A673 (cell line): ENCODE measurements around the gene SPI1. TPM values are rescaled to one million over a fixed set of nuclear protein-coding genes. Genes with fewer than 3 reads are reported as not detected.

Experiments used
- BruUV-seq: library from RNA; stranded (reverse); fragments of 400-500 nt; replicated peaks from 2 replicates; lab custom pipeline; 2021; lab: Mats Ljungman, UMichigan
- CTCF ChIA-PET: fragments of 300-600 bp; sonication (Branson Sonifier 250); formaldehyde crosslinking; loops from one replicate; lab custom pipeline; 2022; ENCODE audit warnings: antibody characterized with exemption; lab: Charles Lee
- POLR2A ChIA-PET: fragments of 300-600 bp; sonication (Branson Sonifier 250); formaldehyde crosslinking; loops from one replicate; lab custom pipeline; 2022; ENCODE audit warnings: antibody characterized with exemption; ENCODE audit not compliant: low non-redundant PET; lab: Charles Lee
- DNase-seq: peaks from one replicate; pipeline ENCODE4 v3.0.0-alpha.2; 2015; ENCODE audit warnings: low spot score
- H3K27ac ChIP-seq: fragments of 200-600 bp; sonication (generic); 2 replicates; pipeline ENCODE4 v1.5.1; 2016; ENCODE audit warnings: mixed run types, low read depth, mild to moderate bottlenecking, mixed read lengths, antibody characterized with exemption, low read length; ENCODE audit not compliant: poor library complexity, severe bottlenecking
- H3K27me3 ChIP-seq: fragments of 200-600 bp; sonication (generic); replicated peaks from 2 replicates; pipeline ENCODE4 v1.6.1; 2017; ENCODE audit warnings: mixed run types, low read depth, mild to moderate bottlenecking, mixed read lengths, antibody characterized with exemption, low read length; ENCODE audit not compliant: insufficient read depth, poor library complexity
- H3K36me3 ChIP-seq: fragments of 200-600 bp; sonication (generic); 2 replicates; pipeline ENCODE4 v1.6.1; 2016; ENCODE audit warnings: mixed run types, mild to moderate bottlenecking, mixed read lengths, antibody characterized with exemption, low read length; ENCODE audit not compliant: insufficient read depth, poor library complexity, severe bottlenecking
- H3K4me1 ChIP-seq: fragments of 200-600 bp; sonication (generic); 2 replicates; pipeline ENCODE4 v1.6.1; 2017; ENCODE audit warnings: mixed run types, mild to moderate bottlenecking, mixed read lengths, antibody characterized with exemption, low read length; ENCODE audit not compliant: insufficient read depth, poor library complexity, severe bottlenecking
- H3K4me3 ChIP-seq: fragments of 200-600 bp; sonication (generic); 2 replicates; pipeline ENCODE4 v1.5.1; 2016; ENCODE audit warnings: low read depth, mixed run types, mild to moderate bottlenecking, mixed read lengths, low read length; ENCODE audit not compliant: poor library complexity, severe bottlenecking
- H3K9me3 ChIP-seq: fragments of 200-600 bp; sonication (generic); 2 replicates; pipeline ENCODE4 v1.6.1; 2016; ENCODE audit warnings: mixed run types, low read depth, mild to moderate bottlenecking, mixed read lengths, antibody characterized with exemption, low read length; ENCODE audit not compliant: poor library complexity, severe bottlenecking
- EZH2 ChIP-seq: fragments of 200-600 bp; sonication (generic); IDR thresholded peaks from 2 replicates; pipeline ENCODE4 v1.6.1; 2017; ENCODE audit warnings: borderline replicate concordance, low read depth, mild to moderate bottlenecking, mixed read lengths, antibody characterized with exemption, low read length; ENCODE audit not compliant: poor library complexity, severe bottlenecking
- intact Hi-C: fragments of 100-400 bp; cut with micrococcal nuclease; formaldehyde crosslinking; loops from one replicate; pipeline ENCODE4 v1.10.0; 2022; ENCODE audit not compliant: unreplicated experiment
- total RNA-seq: library from RNA; stranded (reverse); gene quantifications from 2 replicates; pipeline ENCODE4 v1.2.3, GENCODE V29; 2021
- TF ChIP-seq, protein P1 (sequence below): fragments of 300-800, 200-600 bp; sonication (generic); conservative IDR thresholded peaks from 2 replicates; pipeline ENCODE4 v1.5.1; 2017; ENCODE audit warnings: low read depth, mild to moderate bottlenecking, antibody characterized with exemption, low read length, moderate library complexity, mixed read lengths

Gene SPI1
- total RNA-seq, 1 experiment from 2014 or later = not detected

DNA sequence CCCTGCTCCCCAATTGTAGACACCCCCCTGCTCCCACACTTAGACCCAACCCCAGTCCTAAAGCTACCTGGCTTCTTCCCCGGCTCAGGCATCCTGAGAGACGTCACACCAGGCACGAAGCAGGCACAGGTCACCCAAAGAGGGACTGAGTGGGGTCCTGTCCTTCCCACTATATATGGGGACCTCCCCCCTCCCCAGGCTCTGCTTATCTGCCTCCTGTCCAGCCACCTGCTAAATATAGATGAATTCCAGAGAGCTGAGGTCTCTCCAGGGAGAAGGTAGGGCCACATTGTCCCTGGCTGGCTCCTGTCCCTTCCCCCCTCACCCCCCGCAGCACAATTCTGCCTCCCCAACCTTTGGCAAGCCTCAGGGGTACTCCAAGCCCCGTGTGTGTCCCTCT lies 25.8 kb downstream of the SPI1 start, which contains the start of gene MYBPC3:
TSS of gene MYBPC3 (minus strand) at position 147 of the 400 bp plus-strand sequence. CDS start at position 92, 55 bp downstream.
- no TSS peak for BruUV-seq

DNA sequence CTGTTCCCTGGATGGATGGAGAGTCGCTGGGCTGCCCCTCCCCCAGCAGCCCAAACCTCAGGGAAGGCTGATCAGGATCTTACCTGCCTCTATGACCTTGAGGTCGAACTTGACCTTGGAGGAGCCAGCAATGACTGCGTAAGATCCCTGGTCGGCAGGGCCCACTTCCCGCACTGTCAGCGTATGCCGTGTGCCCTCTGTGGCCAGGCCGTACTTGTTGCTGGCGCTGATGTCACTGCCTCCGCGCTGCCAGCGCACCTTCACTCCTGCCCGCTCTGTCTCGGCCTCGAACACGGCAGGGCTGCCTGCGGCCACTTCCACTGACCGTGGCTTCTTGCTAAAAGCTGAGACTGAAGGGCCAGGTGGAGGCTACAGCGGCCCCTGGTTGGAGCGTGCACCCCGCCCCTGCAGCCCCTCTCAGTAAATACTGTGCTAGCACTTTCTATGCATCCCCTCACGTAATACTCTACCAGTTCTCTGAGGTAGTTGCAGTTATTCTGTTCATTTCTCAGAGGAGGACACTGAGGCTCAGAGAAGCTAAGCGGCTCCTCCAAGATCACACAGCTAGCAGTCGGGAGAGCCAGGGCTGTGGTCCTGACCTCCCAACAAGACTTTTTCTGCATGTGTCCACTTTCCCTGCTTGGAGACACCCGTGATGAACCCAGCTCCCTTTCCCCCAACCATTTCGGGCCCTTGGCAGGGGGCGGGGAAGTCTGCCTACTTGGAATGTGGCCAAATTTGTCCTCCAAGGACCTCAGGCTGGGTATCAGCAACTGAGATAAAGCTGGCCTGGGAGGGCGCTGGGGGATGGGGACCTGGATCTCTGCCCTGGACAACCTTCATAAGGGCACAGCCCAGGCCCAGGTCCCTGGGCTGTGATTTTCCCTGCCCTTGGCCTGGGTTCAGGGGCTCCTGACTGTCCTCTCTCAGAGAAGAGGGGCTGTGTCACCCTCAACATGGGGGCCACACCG lies 26.9 kb downstream of the SPI1 start:
- POLR2A ChIA-PET = no interaction called here
- DNase-seq = no peak
- Histone ChIP-seq H3K27me3 (no peaks in the 10 kb centered on the region), H3K9me3 (no peaks in the 10 kb centered on the region), H3K27ac (no peak overlapping the region), H3K36me3 (no peaks in the 10 kb centered on the region), H3K4me1 (peaks cover 5% of the 10 kb centered on the region), H3K4me3 (no peak overlapping the region)
- BruUV-seq = no TSS peak
- intact Hi-C loops = loop anchor here (10.0 kb wide), 1 partner anchor 967 kb away; the partner anchor contains the start of gene MDK
- TF ChIP-seq, protein P1, sequence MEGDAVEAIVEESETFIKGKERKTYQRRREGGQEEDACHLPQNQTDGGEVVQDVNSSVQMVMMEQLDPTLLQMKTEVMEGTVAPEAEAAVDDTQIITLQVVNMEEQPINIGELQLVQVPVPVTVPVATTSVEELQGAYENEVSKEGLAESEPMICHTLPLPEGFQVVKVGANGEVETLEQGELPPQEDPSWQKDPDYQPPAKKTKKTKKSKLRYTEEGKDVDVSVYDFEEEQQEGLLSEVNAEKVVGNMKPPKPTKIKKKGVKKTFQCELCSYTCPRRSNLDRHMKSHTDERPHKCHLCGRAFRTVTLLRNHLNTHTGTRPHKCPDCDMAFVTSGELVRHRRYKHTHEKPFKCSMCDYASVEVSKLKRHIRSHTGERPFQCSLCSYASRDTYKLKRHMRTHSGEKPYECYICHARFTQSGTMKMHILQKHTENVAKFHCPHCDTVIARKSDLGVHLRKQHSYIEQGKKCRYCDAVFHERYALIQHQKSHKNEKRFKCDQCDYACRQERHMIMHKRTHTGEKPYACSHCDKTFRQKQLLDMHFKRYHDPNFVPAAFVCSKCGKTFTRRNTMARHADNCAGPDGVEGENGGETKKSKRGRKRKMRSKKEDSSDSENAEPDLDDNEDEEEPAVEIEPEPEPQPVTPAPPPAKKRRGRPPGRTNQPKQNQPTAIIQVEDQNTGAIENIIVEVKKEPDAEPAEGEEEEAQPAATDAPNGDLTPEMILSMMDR = no peak
- TF ChIP-seq EZH2 = no peak
- CTCF ChIA-PET = interaction anchor here (0.6 kb wide), 2 partner anchors 92 to 188 kb away, joined by 3 to 4 read pairs; no protein-coding TSS in a partner anchor

More for the DNA sequence above, 25.8 kb downstream of the SPI1 start, which contains the start of gene MYBPC3:
- Histone ChIP-seq H3K27me3 (no peaks in the 10 kb centered on the region), H3K4me1 (peaks cover 5% of the 10 kb centered on the region), H3K4me3 (no peak within 1 kb of the TSS), H3K36me3 (no peaks in the 10 kb centered on the region), H3K9me3 (no peaks in the 10 kb centered on the region), H3K27ac (no peak within 1 kb of the TSS)
- ChIA-PET CTCF (interaction anchor here (0.6 kb wide), 1 partner anchor 686 kb away, joined by 11 read pairs; no protein-coding TSS in a partner anchor), POLR2A (no interaction called here)
- no peak for TF ChIP-seq EZH2
- TF ChIP-seq, protein P1 = no peak
- DNase-seq = no peak
- intact Hi-C loops = loop anchor here (10.0 kb wide), 1 partner anchor 968 kb away; the partner anchor contains the start of gene MDK

DNA sequence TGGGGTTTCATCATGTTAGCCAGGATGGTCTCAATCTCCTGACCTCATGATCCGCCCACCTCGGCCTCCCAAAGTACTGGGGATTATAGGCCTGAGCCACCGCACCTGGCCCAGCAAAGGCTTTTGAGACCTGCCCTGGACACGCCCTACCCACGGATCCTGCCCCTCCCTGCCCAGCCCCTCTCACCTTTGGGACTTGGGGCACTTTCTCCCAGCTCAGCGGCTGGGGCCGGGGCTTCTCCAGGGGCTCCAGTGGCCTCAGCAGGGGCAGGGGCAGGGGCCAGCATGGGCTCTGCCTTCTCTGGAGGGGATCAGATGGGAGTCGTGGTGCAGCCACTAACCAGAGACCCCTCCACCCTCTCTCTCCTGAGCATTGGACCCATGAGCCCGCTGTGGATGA lies 28.0 kb downstream of the SPI1 start:
- peaks cover 5% of the 10 kb centered on the region for H3K4me1 ChIP-seq
- intact Hi-C loops = loop anchor here (10.0 kb wide), 1 partner anchor 966 kb away; the partner anchor contains the start of gene MDK
- POLR2A ChIA-PET = interaction anchor here (0.6 kb wide), 1 partner anchor 619 kb away, joined by 4 read pairs; no protein-coding TSS in a partner anchor
- TF ChIP-seq, protein P1 = no peak
- no peak for TF ChIP-seq EZH2
- no TSS peak for BruUV-seq
- H3K9me3 ChIP-seq = no peaks in the 10 kb centered on the region
- no peak overlapping the region for H3K4me3 ChIP-seq
- no peak overlapping the region for H3K27ac ChIP-seq
- H3K27me3 ChIP-seq = no peaks in the 10 kb centered on the region
- no peaks in the 10 kb centered on the region for H3K36me3 ChIP-seq
- CTCF ChIA-PET = no interaction called here
- no peak for DNase-seq
